Neural progenitor cell (in vitro differentiated cells): ENCODE measurements around the gene COMTD1. TPM values are rescaled to one million over a fixed set of nuclear protein-coding genes. Genes with fewer than 3 reads are reported as not detected.

Experiments
- DNase-seq: peaks from one replicate; pipeline ENCODE4 v3.0.0-alpha.2; 2016; ENCODE audit warnings: low spot score
- H2AFZ ChIP-seq: fragments of 200-600 bp; sonication (generic); replicated peaks from 2 replicates; pipeline ENCODE4 v1.6.1; 2016; ENCODE audit warnings: antibody characterized with exemption
- H3F3A ChIP-seq: fragments of 200-600 bp; sonication (generic); 2 replicates; pipeline ENCODE4 v1.6.1; 2016; ENCODE audit warnings: antibody characterized with exemption, low read depth
- H3K27ac ChIP-seq: fragments of 200-600 bp; sonication (generic); 2 replicates; pipeline ENCODE4 v1.5.1; 2016; ENCODE audit warnings: mild to moderate bottlenecking
- H3K27me3 ChIP-seq: fragments of 200-600 bp; sonication (generic); 2 replicates; pipeline ENCODE4 v1.6.1; 2016; ENCODE audit warnings: mild to moderate bottlenecking, moderate library complexity
- H3K36me3 ChIP-seq: fragments of 200-600 bp; sonication (generic); 2 replicates; pipeline ENCODE4 v1.5.1; 2016
- H3K4me1 ChIP-seq: fragments of 200-600 bp; sonication (generic); 2 replicates; pipeline ENCODE4 v1.6.1; 2016; ENCODE audit warnings: mixed run types
- H3K4me2 ChIP-seq: fragments of 200-600 bp; sonication (generic); 2 replicates; pipeline ENCODE4 v1.6.1; 2016
- H3K4me3 ChIP-seq: fragments of 200-600 bp; sonication (generic); 2 replicates; pipeline ENCODE4 v1.5.1; 2016
- H3K79me2 ChIP-seq: fragments of 200-600 bp; sonication (generic); 2 replicates; pipeline ENCODE4 v1.6.1; 2016; ENCODE audit warnings: low read depth
- H3K9ac ChIP-seq: fragments of 200-600 bp; sonication (generic); 2 replicates; pipeline ENCODE4 v1.6.1; 2016
- H3K9me3 ChIP-seq: fragments of 200-600 bp; sonication (generic); 2 replicates; pipeline ENCODE4 v1.5.1; 2016; ENCODE audit warnings: low read depth
- H4K20me1 ChIP-seq: fragments of 200-600 bp; sonication (generic); 2 replicates; pipeline ENCODE4 v1.6.1; 2016; ENCODE audit warnings: low read depth
- H3K27ac Mint-ChIP-seq: 3 replicates; pipeline ENCODE4 v1.8.0; 2021; ENCODE audit warnings: mixed read lengths
- H3K27me3 Mint-ChIP-seq: 2 replicates; pipeline ENCODE4 v1.8.0; 2022; ENCODE audit warnings: low read depth, mild to moderate bottlenecking, inconsistent platforms, moderate library complexity, mixed read lengths; ENCODE audit not compliant: insufficient read depth
- H3K36me3 Mint-ChIP-seq: 3 replicates; pipeline ENCODE4 v1.8.0; 2021; ENCODE audit warnings: mixed read lengths
- H3K4me1 Mint-ChIP-seq: 3 replicates; pipeline ENCODE4 v1.8.0; 2021; ENCODE audit warnings: mixed read lengths
- H3K4me3 Mint-ChIP-seq: 3 replicates; pipeline ENCODE4 v1.8.0; 2021; ENCODE audit warnings: mild to moderate bottlenecking, moderate library complexity, mixed read lengths
- H3K9me3 Mint-ChIP-seq: 3 replicates; pipeline ENCODE4 v1.8.0; 2020; ENCODE audit warnings: mixed read lengths
- CTCF ChIP-seq: fragments of 200-600 bp; sonication (generic); IDR thresholded peaks from 2 replicates; pipeline ENCODE4 v1.5.1; 2017; ENCODE audit warnings: antibody characterized with exemption, mild to moderate bottlenecking
- EZH2 ChIP-seq: fragments of 200-600 bp; sonication (generic); IDR thresholded peaks from 2 replicates; pipeline ENCODE4 v1.6.1; 2017; ENCODE audit warnings: antibody characterized with exemption, mild to moderate bottlenecking, moderate library complexity
- EZH2phosphoT487 ChIP-seq: fragments of 200-600 bp; sonication (generic); IDR thresholded peaks from 2 replicates; pipeline ENCODE4 v1.6.1; 2017; ENCODE audit warnings: antibody characterized with exemption
- total RNA-seq: library from RNA; depleted of rRNA; stranded (reverse); fragments of >200 nt; gene quantifications from 2 replicates; pipeline ENCODE4 v1.2.3, GENCODE V29; 2015; ENCODE audit warnings: low replicate concordance

The COMTD1 gene
- total RNA-seq, 1 donor from 2014 or later = 2.1 TPM

DNA sequence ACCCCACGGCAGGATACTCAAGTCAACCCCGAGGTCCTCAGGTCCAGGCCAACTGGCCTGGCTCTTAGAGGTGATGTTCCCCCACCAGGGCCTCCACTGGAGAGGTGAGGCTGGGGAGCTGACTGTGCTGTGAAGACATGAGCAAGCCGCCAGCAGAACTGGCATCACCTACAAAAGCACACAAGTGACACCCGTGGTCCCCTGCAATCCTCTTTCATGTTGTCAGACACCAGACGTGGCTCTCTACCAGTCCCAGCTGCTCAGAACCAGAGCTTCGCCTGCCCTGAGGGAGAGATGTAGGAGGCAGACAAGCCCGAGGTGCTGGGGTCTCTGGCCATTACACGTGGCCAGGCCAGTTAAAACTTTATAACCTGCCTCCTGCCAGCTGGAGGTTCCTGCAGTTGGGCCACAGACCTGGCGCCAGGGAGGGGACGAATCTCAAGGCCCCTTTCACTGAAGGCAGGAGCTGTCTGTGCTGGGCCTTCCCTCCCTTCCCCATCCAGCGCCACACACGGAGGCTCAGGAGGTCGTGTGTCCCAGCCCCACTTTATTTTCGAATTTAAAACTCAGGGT lies 2.2 kb downstream of the COMTD1 start:
- Histone ChIP-seq H3K4me1 (no peaks in the 10 kb centered on the region), H3F3A (peaks cover 61% of the 10 kb centered on the region), H2AFZ (no peak overlapping the region), H3K9ac (no peak overlapping the region), H3K79me2 (peaks cover 6% of the 10 kb centered on the region), H4K20me1 (peaks cover 23% of the 10 kb centered on the region), H3K4me3 (peak overlapping the region; percentile 52), H3K9me3 (no peaks in the 10 kb centered on the region), H3K36me3 (peaks cover 6% of the 10 kb centered on the region), H3K27ac (no peak overlapping the region), H3K27me3 (peaks cover 7% of the 10 kb centered on the region), H3K4me2 (peak overlapping the region; percentile 93)
- Mint-ChIP-seq H3K9me3 (no peaks in the 10 kb centered on the region), H3K27me3 (peaks cover 7% of the 10 kb centered on the region), H3K4me1 (peaks cover 10% of the 10 kb centered on the region), H3K36me3 (peaks cover 19% of the 10 kb centered on the region), H3K4me3 (peak overlapping the region; percentile 81), H3K27ac (no peak overlapping the region)
- TF ChIP-seq EZH2phosphoT487 = no peak
- TF ChIP-seq CTCF = no peak
- no peak for TF ChIP-seq EZH2
- DNase-seq = peak; percentile 8

DNA sequence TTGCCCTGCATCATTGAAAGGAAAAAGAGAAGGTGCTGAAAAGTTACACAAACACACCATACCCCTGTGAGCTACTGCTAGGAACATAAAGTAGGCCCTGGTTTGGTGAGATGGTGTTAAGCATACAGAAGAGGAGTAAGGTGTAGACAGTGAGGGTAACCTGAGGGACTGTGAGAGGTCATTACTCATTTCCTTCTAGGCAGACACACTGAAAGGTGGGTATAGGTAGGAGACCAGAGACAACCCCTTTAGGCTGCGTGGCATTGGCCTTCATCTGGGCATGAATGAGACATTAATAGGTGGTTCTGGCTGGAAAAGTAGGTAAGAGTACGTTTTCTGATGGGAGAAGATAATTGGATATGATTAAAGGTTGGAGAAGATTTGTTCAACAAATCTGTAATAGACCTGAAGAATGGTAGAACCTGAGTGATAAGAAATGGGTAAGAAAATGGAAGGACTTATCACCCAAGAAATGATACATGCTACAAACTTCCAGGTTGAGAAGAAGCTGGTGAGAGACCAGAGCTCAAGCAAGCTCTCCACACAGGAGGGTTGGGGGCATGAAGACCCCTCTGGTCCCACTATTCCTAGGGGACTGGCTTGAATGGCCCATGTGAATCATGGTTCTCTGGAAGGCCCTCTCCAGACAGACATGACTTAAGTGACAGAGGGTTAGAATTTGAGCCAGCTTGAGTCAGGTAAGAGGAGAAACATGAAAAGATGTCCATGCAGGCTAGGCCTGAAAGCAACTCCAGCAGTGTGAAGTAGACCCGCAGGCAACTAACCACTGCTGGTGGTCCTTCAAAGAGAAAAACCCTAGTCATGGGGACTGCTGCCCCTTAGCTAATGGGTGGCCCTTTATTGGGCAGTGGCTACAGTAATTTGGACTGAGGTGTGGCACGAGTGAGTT lies 3.8 kb downstream of the COMTD1 start:
- Histone ChIP-seq H3K27ac (no peak overlapping the region), H3K36me3 (peaks cover 6% of the 10 kb centered on the region), H3K4me2 (no peak overlapping the region), H3K27me3 (peaks cover 7% of the 10 kb centered on the region), H3K9ac (no peak overlapping the region), H4K20me1 (peaks cover 39% of the 10 kb centered on the region), H3F3A (peaks cover 75% of the 10 kb centered on the region), H3K9me3 (no peaks in the 10 kb centered on the region), H3K4me1 (peaks cover 2% of the 10 kb centered on the region), H3K79me2 (peaks cover 22% of the 10 kb centered on the region), H2AFZ (no peak overlapping the region), H3K4me3 (no peak overlapping the region)
- Mint-ChIP-seq H3K4me3 (no peak overlapping the region), H3K36me3 (peaks cover 19% of the 10 kb centered on the region), H3K4me1 (peaks cover 15% of the 10 kb centered on the region), H3K27me3 (peaks cover 7% of the 10 kb centered on the region), H3K9me3 (no peaks in the 10 kb centered on the region), H3K27ac (no peak overlapping the region)
- TF ChIP-seq CTCF = no peak
- no peak for TF ChIP-seq EZH2phosphoT487
- no peak for TF ChIP-seq EZH2
- DNase-seq = no peak

DNA sequence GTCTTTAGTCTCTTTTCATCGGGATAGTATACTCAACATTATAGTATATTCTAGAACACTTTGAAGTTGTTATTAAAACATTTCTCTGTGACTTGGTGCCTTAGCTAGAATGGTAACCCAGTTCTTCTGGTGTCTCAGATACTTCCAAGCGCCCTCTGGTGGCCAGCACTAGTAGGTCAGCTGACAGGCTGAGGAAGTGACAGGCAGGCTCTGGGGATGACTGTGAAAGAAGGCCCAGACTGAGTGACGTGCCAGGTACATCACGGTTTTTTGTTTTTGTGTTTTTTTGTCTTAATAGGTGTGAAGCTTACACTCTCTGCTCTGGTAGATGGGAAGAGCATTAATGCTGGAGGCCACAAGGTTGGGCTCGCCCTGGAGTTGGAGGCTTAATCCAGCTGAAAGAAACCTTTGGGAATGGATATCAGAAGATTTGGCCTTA lies 5.1 kb downstream of the COMTD1 start:
- no peaks in the 10 kb centered on the region for H3K9me3 Mint-ChIP-seq
- peaks cover 52% of the 10 kb centered on the region for H4K20me1 ChIP-seq
- H3K27ac ChIP-seq = no peak overlapping the region
- H3F3A ChIP-seq = peaks cover 87% of the 10 kb centered on the region
- peaks cover 4% of the 10 kb centered on the region for H3K27me3 Mint-ChIP-seq
- peaks cover 7% of the 10 kb centered on the region for H3K27me3 ChIP-seq
- no peak overlapping the region for H2AFZ ChIP-seq
- H3K4me3 ChIP-seq = no peak overlapping the region
- H3K4me1 ChIP-seq = peaks cover 15% of the 10 kb centered on the region
- peaks cover 20% of the 10 kb centered on the region for H3K36me3 Mint-ChIP-seq
- peak; percentile 91 for DNase-seq
- no peak overlapping the region for H3K4me2 ChIP-seq
- no peak overlapping the region for H3K9ac ChIP-seq
- no peaks in the 10 kb centered on the region for H3K9me3 ChIP-seq
- peaks cover 6% of the 10 kb centered on the region for H3K36me3 ChIP-seq
- no peak for TF ChIP-seq EZH2
- peak; percentile 97 for TF ChIP-seq CTCF
- no peak for TF ChIP-seq EZH2phosphoT487
- peak overlapping the region; percentile 11 for H3K4me3 Mint-ChIP-seq
- peaks cover 35% of the 10 kb centered on the region for H3K79me2 ChIP-seq
- H3K4me1 Mint-ChIP-seq = peaks cover 20% of the 10 kb centered on the region
- no peak overlapping the region for H3K27ac Mint-ChIP-seq
